GM10847 (cell line): ENCODE data around the gene GALE.

Source experiments
- POLR2A ChIP-seq: IDR thresholded peaks from 2 replicates; pipeline ENCODE4 v1.6.1; 2011; ENCODE audit not compliant: insufficient read length; ENCODE audit errors: extremely low read depth

The GALE gene

GRCh38 chr1:23777979-23778814 lies 22.4 kb downstream of the GALE start, which contains the start of gene PITHD1:
TSS of gene PITHD1 (plus strand) at chr1:23778418. CDS start at chr1:23778516, 98 bp downstream.
- TF ChIP-seq POLR2A: peak; percentile 96

- no peak for TF ChIP-seq POLR2A
Measured at GRCh38 chr1:23776217-23776616, 24.3 kb downstream of the GALE start.

- TF ChIP-seq POLR2A: no peak
Measured at GRCh38 chr1:23774174-23774880, 26.2 kb downstream of the GALE start.

- no peak for TF ChIP-seq POLR2A
Measured at GRCh38 chr1:23772854-23773242, 27.7 kb downstream of the GALE start.

- no peak for TF ChIP-seq POLR2A
Measured at GRCh38 chr1:23772049-23772853, 28.3 kb downstream of the GALE start.

GRCh38 chr1:23768733-23769132 lies 31.8 kb downstream of the GALE start:
- TF ChIP-seq POLR2A: no peak

GRCh38 chr1:23763041-23763577 lies 37.4 kb downstream of the GALE start:
- no peak for TF ChIP-seq POLR2A

- no peak for TF ChIP-seq POLR2A
Measured at GRCh38 chr1:23759277-23759676, 41.3 kb downstream of the GALE start.

- no peak for TF ChIP-seq POLR2A
Measured at GRCh38 chr1:23757812-23758211, 42.7 kb downstream of the GALE start.

GRCh38 chr1:23756676-23757075 lies 43.9 kb downstream of the GALE start:
- TF ChIP-seq POLR2A: no peak

- TF ChIP-seq POLR2A: no peak
Measured at GRCh38 chr1:23752909-23753308, 47.6 kb downstream of the GALE start.

- TF ChIP-seq POLR2A: no peak
Measured at GRCh38 chr1:23751815-23752200, 48.7 kb downstream of the GALE start.

- no peak for TF ChIP-seq POLR2A
Measured at GRCh38 chr1:23751050-23751814, 49.3 kb downstream of the GALE start.

- no peak for TF ChIP-seq POLR2A
Measured at GRCh38 chr1:23748016-23748415, 52.5 kb downstream of the GALE start.
